HEK293T (cell line): ENCODE measurements around the gene C6orf163.
"Not testable (repeated sequence)": the region's sequence is repeated elsewhere in the genome, so short reads cannot be mapped to it uniquely, and the experiment has no call there.

ENCODE experiments used
- CTCF ChIA-PET: fragments of 350-600 bp; formaldehyde crosslinking; extraction: SDS; loops from one replicate; lab custom pipeline; 2021; ENCODE audit warnings: antibody characterized with exemption, inconsistent platforms; lab: Yijun Ruan, JAX
- POLR2A ChIA-PET: fragments of 350-600 bp; formaldehyde crosslinking; extraction: SDS; loops from one replicate; lab custom pipeline; 2020; ENCODE audit warnings: antibody characterized with exemption, inconsistent platforms; lab: Yijun Ruan, JAX
- DNase-seq: peaks from one replicate; pipeline ENCODE4 v3.0.0; 2012; ENCODE audit warnings: mixed read lengths; ENCODE audit errors: extremely low spot score
- ARNT ChIP-seq: fragments of 450-650 bp; IDR thresholded peaks from 2 replicates; pipeline ENCODE4 v1.6.1; 2017; ENCODE audit warnings: mild to moderate bottlenecking
- BHLHE40 ChIP-seq: fragments of 450-650 bp; IDR thresholded peaks from 2 replicates; pipeline ENCODE4 v1.6.1; 2016; ENCODE audit warnings: mild to moderate bottlenecking, moderate library complexity, borderline replicate concordance
- CTBP1 ChIP-seq: fragments of 450-650 bp; IDR thresholded peaks from 2 replicates; pipeline ENCODE4 v1.6.1; 2016; ENCODE audit warnings: borderline replicate concordance
- ELF4 ChIP-seq: fragments of 450-650 bp; IDR thresholded peaks from 2 replicates; pipeline ENCODE4 v1.6.1; 2017; ENCODE audit warnings: antibody characterized with exemption
- FOXA1 ChIP-seq: fragments of 450-650 bp; IDR thresholded peaks from 2 replicates; pipeline ENCODE4 v1.6.1; 2016; ENCODE audit warnings: mild to moderate bottlenecking
- FOXK2 ChIP-seq: fragments of 450-650 bp; IDR thresholded peaks from 2 replicates; pipeline ENCODE4 v1.6.1; 2016; ENCODE audit warnings: mild to moderate bottlenecking
- FOXM1 ChIP-seq: fragments of 450-650 bp; IDR thresholded peaks from 2 replicates; pipeline ENCODE4 v1.6.1; 2017; ENCODE audit warnings: mild to moderate bottlenecking, borderline replicate concordance
- HDGF ChIP-seq: fragments of 450-650 bp; IDR thresholded peaks from 2 replicates; pipeline ENCODE4 v1.6.1; 2017; ENCODE audit warnings: antibody characterized with exemption, borderline replicate concordance
- L3MBTL2 ChIP-seq: fragments of 450-650 bp; conservative IDR thresholded peaks from 2 replicates; pipeline ENCODE4 v1.6.1; 2016; ENCODE audit warnings: mild to moderate bottlenecking
- LEF1 ChIP-seq: fragments of 450-650 bp; IDR thresholded peaks from 2 replicates; pipeline ENCODE4 v1.6.1; 2017; ENCODE audit warnings: mild to moderate bottlenecking, borderline replicate concordance
- NFRKB ChIP-seq: fragments of 450-650 bp; IDR thresholded peaks from 2 replicates; pipeline ENCODE4 v1.6.1; 2016; ENCODE audit warnings: mild to moderate bottlenecking, moderate library complexity
- SP1 ChIP-seq: fragments of 450-650 bp; IDR thresholded peaks from 2 replicates; pipeline ENCODE4 v1.6.1; 2017
- SUZ12 ChIP-seq: fragments of 450-650 bp; IDR thresholded peaks from 2 replicates; pipeline ENCODE4 v1.6.1; 2016; ENCODE audit warnings: mild to moderate bottlenecking
- TARDBP ChIP-seq: fragments of 450-650 bp; IDR thresholded peaks from 2 replicates; pipeline ENCODE4 v1.6.1; 2016
- ZNF384 ChIP-seq: fragments of 450-650 bp; IDR thresholded peaks from 2 replicates; pipeline ENCODE4 v1.6.1; 2016
- TF ChIP-seq, protein P1 (sequence below): fragments of 450-650 bp; IDR thresholded peaks from 2 replicates; pipeline ENCODE4 v1.6.1; 2016

Gene C6orf163

DNA sequence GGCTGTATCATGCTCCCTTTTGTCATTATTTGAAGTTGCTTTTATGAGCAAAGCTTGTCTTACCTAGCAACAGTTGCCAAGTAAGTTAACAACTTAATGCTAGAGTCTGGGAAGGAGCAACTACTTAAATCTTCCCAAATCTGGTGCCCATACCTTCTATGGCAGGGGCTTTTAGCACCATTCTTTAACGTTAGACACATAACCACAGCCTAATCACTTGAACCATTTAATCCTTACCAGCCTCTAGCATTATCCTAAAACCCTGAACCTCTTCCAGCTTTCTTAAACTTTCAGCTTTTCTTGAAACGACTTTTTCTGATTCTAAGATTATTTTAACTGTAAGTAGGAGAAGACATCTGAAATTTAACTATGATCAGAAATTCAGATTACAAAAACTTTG is at the start of gene C6orf163:
Gene C6orf163, plus strand, starts transcription at position 83 of the 400 bp plus-strand sequence. Its CDS starts 287 bp downstream, at position 370.
- ChIA-PET CTCF (no interaction called here), POLR2A (no interaction called here)
- DNase-seq: no peak
- TF ChIP-seq ELF4 (no peak), ARNT (no peak), SUZ12 (no peak), CTBP1 (no peak), FOXK2 (no peak)

DNA sequence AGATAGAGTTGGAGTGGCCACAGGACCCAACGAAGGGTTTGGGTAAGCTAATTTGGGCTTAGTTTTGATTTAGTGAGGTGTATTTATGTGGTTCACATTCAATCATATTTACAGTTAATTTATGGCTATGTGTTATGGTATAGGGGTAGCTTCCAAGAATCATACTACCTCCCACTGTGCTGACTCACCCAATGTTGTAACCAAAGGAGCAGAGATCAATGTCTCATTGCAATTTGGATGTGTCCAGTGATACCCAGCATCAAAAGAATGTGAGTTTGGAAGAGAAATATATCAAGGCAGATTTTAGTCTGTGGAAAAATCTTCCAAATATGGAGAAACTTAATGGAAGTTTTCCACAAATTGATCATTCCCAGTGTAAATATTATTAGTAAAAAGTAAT is 47.5 kb upstream of the C6orf163 start:
- TF ChIP-seq CTBP1: no peak
- TF ChIP-seq TARDBP: no peak
- no peak for TF ChIP-seq LEF1
- TF ChIP-seq SUZ12: no peak
- TF ChIP-seq BHLHE40: no peak
- ChIA-PET POLR2A (no interaction called here), CTCF (no interaction called here)
- no peak for DNase-seq

DNA sequence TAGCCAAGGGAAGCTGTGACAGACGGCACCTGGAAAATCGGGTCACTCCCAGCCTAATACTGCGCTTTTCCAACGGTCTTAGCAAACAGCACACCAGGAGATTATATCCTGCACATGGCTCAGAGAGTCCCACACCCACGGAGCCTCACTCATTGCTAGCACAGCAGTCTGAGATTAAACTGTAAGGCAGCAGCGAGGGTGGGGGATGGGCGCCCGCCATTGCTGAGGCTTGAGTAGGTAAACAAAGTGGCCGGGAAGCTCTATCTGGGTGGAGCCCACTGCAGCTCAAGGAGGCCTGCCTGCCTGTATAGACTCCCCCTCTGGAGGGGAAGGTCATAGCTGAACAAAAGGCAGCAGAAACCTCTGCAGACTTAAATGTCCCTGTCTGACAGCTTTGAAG is 43.3 kb upstream of the C6orf163 start:
- POLR2A ChIA-PET, DNase-seq: not testable (repeated sequence)
- CTCF ChIA-PET: interaction anchor here (1.1 kb wide), 1 partner anchor 11 kb away, joined by 3 read pairs; no protein-coding TSS in a partner anchor

GRCh38 chr6:87308970-87309369 is 35.6 kb upstream of the C6orf163 start:
- TF ChIP-seq SUZ12 (no peak), ARNT (no peak), NFRKB (no peak), LEF1 (no peak), FOXM1 (no peak)
- no peak for DNase-seq
- ChIA-PET POLR2A (no interaction called here), CTCF (no interaction called here)

GRCh38 chr6:87312860-87313259 is 31.8 kb upstream of the C6orf163 start:
- DNase-seq: no peak
- ChIA-PET CTCF (no interaction called here), POLR2A (interaction anchor here (1.0 kb wide), 1 partner anchor 9 kb away, joined by 4 read pairs; no protein-coding TSS in a partner anchor)
- TF ChIP-seq SUZ12: no peak
- no peak for TF ChIP-seq CTBP1

DNA sequence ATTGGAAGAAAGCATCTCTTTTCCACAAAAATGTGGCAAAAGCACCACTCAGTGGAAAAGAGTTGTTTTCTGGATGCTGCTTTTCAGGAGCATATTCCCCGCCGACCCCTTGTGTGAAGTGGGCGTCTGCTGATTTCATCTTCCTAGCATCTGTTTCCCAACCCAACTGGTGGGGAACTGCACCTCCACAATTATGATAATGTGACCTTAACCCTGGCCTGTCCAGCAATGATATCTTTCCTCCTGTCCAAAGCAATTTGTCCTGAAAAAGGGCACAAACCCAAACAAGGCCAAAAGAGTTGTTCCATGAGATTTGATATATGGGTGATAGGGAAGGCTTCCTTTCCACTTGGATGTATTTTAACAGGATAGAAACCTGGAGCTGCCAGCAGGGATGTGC is 29.5 kb upstream of the C6orf163 start:
- ChIA-PET CTCF (no interaction called here), POLR2A (no interaction called here)
- TF ChIP-seq ARNT (no peak), BHLHE40 (no peak), LEF1 (no peak), FOXM1 (no peak), HDGF (no peak), ZNF384 (no peak), SP1 (no peak), TARDBP (no peak), FOXK2 (no peak), NFRKB (no peak), SUZ12 (no peak), FOXA1 (no peak), ELF4 (no peak), CTBP1 (no peak), L3MBTL2 (no peak)
- TF ChIP-seq, protein P1, sequence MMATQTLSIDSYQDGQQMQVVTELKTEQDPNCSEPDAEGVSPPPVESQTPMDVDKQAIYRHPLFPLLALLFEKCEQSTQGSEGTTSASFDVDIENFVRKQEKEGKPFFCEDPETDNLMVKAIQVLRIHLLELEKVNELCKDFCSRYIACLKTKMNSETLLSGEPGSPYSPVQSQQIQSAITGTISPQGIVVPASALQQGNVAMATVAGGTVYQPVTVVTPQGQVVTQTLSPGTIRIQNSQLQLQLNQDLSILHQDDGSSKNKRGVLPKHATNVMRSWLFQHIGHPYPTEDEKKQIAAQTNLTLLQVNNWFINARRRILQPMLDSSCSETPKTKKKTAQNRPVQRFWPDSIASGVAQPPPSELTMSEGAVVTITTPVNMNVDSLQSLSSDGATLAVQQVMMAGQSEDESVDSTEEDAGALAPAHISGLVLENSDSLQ: no peak
- DNase-seq: no peak

GRCh38 chr6:87319271-87319987 is 25.2 kb upstream of the C6orf163 start:
- no peak for DNase-seq
- ChIA-PET CTCF (no interaction called here), POLR2A (no interaction called here)
- TF ChIP-seq, protein P1: no peak
- TF ChIP-seq ELF4: no peak
- no peak for TF ChIP-seq ZNF384
- no peak for TF ChIP-seq SUZ12
- TF ChIP-seq FOXM1: no peak
- no peak for TF ChIP-seq TARDBP
- TF ChIP-seq HDGF: no peak
- TF ChIP-seq FOXK2: no peak
- TF ChIP-seq CTBP1: no peak
- TF ChIP-seq L3MBTL2: no peak
- no peak for TF ChIP-seq NFRKB
- TF ChIP-seq SP1: no peak
- TF ChIP-seq BHLHE40: no peak
- no peak for TF ChIP-seq LEF1
- no peak for TF ChIP-seq ARNT
- TF ChIP-seq FOXA1: no peak
